Thoracic aorta (tissue), 2 donors: Measurements from ENCODE around the gene MEGF11. TPM values are rescaled to one million over a fixed set of nuclear protein-coding genes. Genes with fewer than 3 reads are reported as not detected.

ENCODE experiments used
- ATAC-seq: fragments of 150-250 bp; one replicate; pipeline ENCODE4 v1.8.0; 2017; ENCODE audit warnings: low read depth; ENCODE audit not compliant: insufficient number of reproducible peaks, low FRiP score
- DNase-seq: peaks from one replicate; pipeline ENCODE4 v3.0.0-alpha.2; 2020; ENCODE audit warnings: low spot score
- H3K27ac ChIP-seq, 2 donors: fragments of 200-600 bp; sonication (generic); 1 replicate in 1 of 2; 2 replicates in 1 of 2; pipeline ENCODE4 v1.5.1; 2016; ENCODE audit warnings: mild to moderate bottlenecking in 2 of 2, moderate library complexity in 2 of 2
- H3K27me3 ChIP-seq: fragments of 200-600 bp; sonication (generic); replicated peaks from 2 replicates; pipeline ENCODE4 v1.6.0; 2016; ENCODE audit warnings: mild to moderate bottlenecking; ENCODE audit not compliant: insufficient read depth
- H3K36me3 ChIP-seq: fragments of 200-600 bp; sonication (generic); one replicate; pipeline ENCODE4 v1.5.1; 2016
- H3K4me1 ChIP-seq, 2 donors: fragments of 200-600 bp; sonication (generic); 1 replicate in 1 of 2; 2 replicates in 1 of 2; pipeline versions ENCODE4 v1.5.1 to v1.6.0; 2016; ENCODE audit warnings: low read depth in 2 of 2, mild to moderate bottlenecking in 1 of 2; ENCODE audit not compliant: control insufficient read depth in 1 of 2
- H3K4me3 ChIP-seq: fragments of 200-600 bp; sonication (generic); 2 replicates; pipeline ENCODE4 v1.5.1; 2016; ENCODE audit warnings: mild to moderate bottlenecking
- H3K9me3 ChIP-seq: fragments of 200-600 bp; sonication (generic); 2 replicates; pipeline ENCODE4 v1.5.1; 2016
- total RNA-seq, 2 donors: library from RNA; depleted of rRNA; stranded (reverse); fragments of >200 nt; gene quantifications; one replicate each; pipeline versions ENCODE4 v1.1.0 to v1.2.3, GENCODE V29; 2016
- TF ChIP-seq, protein P1 (sequence below): fragments of 200-600 bp; sonication (generic); IDR thresholded peaks from one replicate; pipeline ENCODE4 v1.5.1; 2019; ENCODE audit warnings: antibody characterized with exemption

Gene MEGF11
- total RNA-seq, 2 donors from 2014 or later, result not detected

DNA sequence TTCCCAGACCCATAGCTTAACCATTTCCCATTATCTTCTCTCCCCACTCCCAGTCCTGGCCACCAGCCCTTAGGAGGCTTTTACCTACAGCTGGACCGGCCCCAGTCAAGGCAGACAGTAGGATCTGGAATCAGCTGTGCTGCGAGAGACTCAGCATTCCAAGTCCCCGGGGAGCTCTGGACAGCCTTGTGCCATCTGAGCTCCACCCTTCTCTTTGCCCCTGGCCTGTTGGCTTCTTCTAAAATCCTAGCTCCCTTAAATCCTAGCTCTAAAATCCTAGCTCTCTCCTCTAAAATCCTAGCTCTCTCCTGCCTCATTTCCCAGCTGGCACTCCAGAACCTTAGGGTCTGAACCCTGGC lies 21.3 kb downstream of the MEGF11 start:
- no peak for ATAC-seq
- TF ChIP-seq, protein P1, sequence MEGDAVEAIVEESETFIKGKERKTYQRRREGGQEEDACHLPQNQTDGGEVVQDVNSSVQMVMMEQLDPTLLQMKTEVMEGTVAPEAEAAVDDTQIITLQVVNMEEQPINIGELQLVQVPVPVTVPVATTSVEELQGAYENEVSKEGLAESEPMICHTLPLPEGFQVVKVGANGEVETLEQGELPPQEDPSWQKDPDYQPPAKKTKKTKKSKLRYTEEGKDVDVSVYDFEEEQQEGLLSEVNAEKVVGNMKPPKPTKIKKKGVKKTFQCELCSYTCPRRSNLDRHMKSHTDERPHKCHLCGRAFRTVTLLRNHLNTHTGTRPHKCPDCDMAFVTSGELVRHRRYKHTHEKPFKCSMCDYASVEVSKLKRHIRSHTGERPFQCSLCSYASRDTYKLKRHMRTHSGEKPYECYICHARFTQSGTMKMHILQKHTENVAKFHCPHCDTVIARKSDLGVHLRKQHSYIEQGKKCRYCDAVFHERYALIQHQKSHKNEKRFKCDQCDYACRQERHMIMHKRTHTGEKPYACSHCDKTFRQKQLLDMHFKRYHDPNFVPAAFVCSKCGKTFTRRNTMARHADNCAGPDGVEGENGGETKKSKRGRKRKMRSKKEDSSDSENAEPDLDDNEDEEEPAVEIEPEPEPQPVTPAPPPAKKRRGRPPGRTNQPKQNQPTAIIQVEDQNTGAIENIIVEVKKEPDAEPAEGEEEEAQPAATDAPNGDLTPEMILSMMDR, result no peak
- no peak overlapping the region for H3K27ac ChIP-seq
- H3K4me1 ChIP-seq, result no peaks in the 10 kb centered on the region
- no peaks in the 10 kb centered on the region for H3K9me3 ChIP-seq
- no peak overlapping the region for H3K4me3 ChIP-seq
- no peaks in the 10 kb centered on the region for H3K27me3 ChIP-seq
- DNase-seq, result no peak
- no peaks in the 10 kb centered on the region for H3K36me3 ChIP-seq

DNA sequence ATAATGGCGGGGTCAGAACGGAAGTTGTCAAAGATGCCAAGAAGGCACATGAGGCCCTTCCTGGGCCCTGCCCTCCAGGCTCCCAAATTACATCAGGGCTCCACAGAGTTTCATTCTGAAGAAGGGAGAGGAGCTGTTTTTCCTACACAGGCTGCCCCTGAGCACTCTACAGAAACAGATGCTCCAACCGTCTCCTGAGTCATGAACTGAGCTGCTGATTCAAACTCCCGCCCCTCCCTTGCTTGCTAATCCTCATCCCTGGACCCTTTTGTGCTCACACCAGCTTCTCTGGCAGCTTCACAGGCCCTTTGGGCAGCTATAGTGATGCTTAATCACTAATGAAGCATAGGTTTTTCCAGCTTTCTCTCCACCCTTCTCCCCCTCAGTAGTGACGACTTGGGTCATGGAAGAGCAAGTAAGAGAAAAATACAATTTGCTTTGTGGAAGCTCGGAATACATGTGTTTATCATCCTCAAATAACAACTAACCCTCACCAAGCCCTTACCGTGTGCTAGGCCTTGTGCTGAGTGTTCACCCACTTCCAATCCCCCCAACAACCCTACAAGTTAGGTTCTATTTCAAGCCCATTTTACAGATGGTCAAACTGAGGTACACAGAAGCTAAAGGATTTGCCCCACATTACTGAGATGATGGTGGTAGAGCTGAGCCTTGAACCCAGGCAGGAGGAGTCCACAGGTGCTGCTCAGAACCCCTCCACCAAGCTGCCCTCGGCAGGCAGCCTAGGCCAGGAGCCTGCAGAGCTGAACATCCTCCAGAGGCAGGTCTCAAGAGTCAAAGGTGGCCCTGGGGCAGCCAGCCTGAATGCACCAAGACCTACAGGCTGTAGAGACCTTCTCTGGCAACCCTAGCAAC lies 21.9 kb downstream of the MEGF11 start:
- ATAC-seq, result no peak
- TF ChIP-seq, protein P1, result no peak
- no peak overlapping the region for H3K27ac ChIP-seq
- H3K36me3 ChIP-seq, result no peaks in the 10 kb centered on the region
- no peak for DNase-seq
- no peaks in the 10 kb centered on the region for H3K9me3 ChIP-seq
- H3K4me3 ChIP-seq, result no peak overlapping the region
- no peaks in the 10 kb centered on the region for H3K4me1 ChIP-seq
- H3K27me3 ChIP-seq, result no peaks in the 10 kb centered on the region

DNA sequence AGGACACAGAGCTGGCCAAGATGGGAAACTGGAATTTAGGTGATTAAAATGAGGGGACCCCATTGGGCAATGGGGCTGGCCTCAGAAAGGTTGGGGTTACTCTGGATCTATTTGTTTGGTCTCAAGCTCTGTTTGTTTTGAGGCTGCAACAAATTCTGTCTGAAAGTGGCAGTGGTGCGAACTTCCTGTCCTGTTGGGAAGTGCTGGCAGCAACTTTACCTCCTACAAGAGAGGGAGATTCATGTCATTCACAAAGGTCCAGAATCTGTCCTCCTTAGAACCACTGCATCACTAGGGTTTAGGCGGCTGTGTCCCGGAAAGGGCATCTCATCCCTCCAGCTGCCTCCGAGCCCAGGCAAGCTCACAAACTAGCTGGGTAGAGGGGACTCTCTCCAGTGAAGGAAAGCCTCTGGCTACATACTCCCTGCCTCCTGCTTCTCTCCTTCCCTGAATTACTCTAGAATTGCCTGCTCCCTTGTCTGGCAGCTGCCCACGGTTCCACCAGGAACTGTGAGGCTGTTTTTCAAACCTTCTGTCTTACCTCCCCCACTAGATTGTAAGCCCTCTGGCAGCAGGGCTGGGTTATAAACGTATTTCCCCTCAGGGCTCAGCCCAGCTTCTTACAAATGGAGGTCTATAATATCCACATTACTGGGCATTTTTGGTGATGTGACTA lies 23.6 kb downstream of the MEGF11 start:
- no peak for ATAC-seq

DNA sequence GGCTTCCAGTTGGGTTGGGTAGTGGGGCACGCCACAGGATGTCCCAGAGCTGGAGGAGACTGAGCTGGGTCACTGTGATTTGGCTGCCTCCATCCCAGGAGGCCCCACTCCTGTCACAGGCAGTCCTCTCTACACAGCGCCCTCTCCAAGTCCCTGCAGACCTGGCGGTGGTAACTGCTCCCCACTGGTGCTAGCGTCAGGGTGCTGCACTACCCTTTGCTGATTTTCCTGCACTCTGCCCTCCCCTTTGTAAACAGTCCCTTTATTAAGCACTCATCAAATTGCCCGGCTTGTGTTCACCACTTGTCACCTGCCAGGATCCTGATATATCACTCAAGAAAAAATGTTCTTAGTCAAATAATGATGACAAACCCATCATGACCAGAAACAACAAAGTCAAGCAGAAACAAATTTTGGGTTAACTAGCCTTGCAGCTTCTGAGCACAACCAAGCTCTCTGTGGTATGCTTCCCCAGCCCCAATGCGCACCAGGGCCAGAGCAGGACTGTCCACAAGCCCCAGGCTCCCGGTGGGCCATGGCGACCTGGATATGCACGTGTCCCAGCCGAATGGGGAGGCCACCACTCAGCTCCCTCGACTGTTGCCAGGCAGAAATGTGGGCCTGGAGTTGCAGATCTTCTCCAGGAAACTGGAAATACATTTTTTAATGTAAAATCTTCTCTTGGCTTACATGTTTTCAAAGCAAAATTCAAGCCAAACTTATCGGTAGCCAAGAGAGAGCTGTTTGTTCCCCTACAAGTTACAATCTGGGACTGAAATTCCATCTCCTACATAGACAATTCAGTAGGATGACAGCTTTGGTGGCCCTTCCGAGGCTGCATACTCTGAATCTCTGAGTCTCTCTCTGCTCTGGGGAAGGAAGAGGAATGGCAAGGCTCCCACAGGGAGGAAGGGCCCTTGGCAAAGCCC lies 24.5 kb downstream of the MEGF11 start:
- ATAC-seq, result no peak
- Histone ChIP-seq H3K4me3 (no peak overlapping the region), H3K27me3 (no peaks in the 10 kb centered on the region), H3K27ac (no peak overlapping the region), H3K4me1 (no peaks in the 10 kb centered on the region), H3K9me3 (no peaks in the 10 kb centered on the region), H3K36me3 (no peaks in the 10 kb centered on the region)
- TF ChIP-seq, protein P1, result no peak
- DNase-seq, result no peak

More for the DNA sequence above, 23.6 kb downstream of the MEGF11 start:
- H3K4me3 ChIP-seq, result no peak overlapping the region
- no peaks in the 10 kb centered on the region for H3K9me3 ChIP-seq
- no peak overlapping the region for H3K27ac ChIP-seq
- H3K27me3 ChIP-seq, result no peaks in the 10 kb centered on the region
- no peak for DNase-seq
- no peaks in the 10 kb centered on the region for H3K36me3 ChIP-seq
- H3K4me1 ChIP-seq, result no peaks in the 10 kb centered on the region
- TF ChIP-seq, protein P1, result no peak
